Measurements from ENCODE around the gene DBNL. TPM values are rescaled to one million over a fixed set of nuclear protein-coding genes. Genes with fewer than 3 reads are reported as not detected.

The DBNL gene
- polyA plus RNA-seq, 1 donor from 2014 or later, result 124 TPM

- Histone ChIP-seq H3K9me3 (ENCODE audit: low read length) (peaks cover 6% of the 10 kb centered on the region), H4K20me1 (ENCODE audit: insufficient read depth) (no peaks in the 10 kb centered on the region), H3K36me3 (ENCODE audit: insufficient read depth, low read length) (peaks cover 9% of the 10 kb centered on the region)
These were observed 15.8 kb downstream of the DBNL start for GRCh38 chr7:44060091-44060947.

More at GRCh38 chr7:44060091-44060947, 15.8 kb downstream of the DBNL start:
- Histone ChIP-seq H3K27me3 (ENCODE audit: insufficient read depth, low read depth, low read length) (no peaks in the 10 kb centered on the region), H3K9me2 (ENCODE audit: insufficient read depth, low read length) (no peaks in the 10 kb centered on the region), H3F3A (ENCODE audit: insufficient read depth, low read length, poor library complexity, severe bottlenecking) (no peaks in the 10 kb centered on the region), H2AFZ (ENCODE audit: low read depth, low read length) (no peak overlapping the region), H3K27ac (ENCODE audit: low read length) (no peak overlapping the region), H3K79me2 (replicated peaks; ENCODE audit: insufficient read depth, low read length) (peaks cover 7% of the 10 kb centered on the region), H3K9ac (ENCODE audit: low read length) (no peak overlapping the region), H3K4me2 (ENCODE audit: low read length) (no peak overlapping the region), H3K4me3 (ENCODE audit: low read length) (no peak overlapping the region)
- TF ChIP-seq REST (IDR thresholded peaks at IDR 0.05; ENCODE audit: borderline replicate concordance) (no peak), MXI1 (conservative IDR thresholded peaks at IDR 0.05; ENCODE audit: poor library complexity, severe bottlenecking) (no peak), RAD21 (conservative IDR thresholded peaks at IDR 0.05) (no peak), SMC3 (conservative IDR thresholded peaks at IDR 0.05; ENCODE audit: poor library complexity) (no peak), POLR2AphosphoS5 (IDR thresholded peaks at IDR 0.05) (no peak), EZH2 (IDR thresholded peaks at IDR 0.05; ENCODE audit: borderline replicate concordance, insufficient read depth, low read length, poor library complexity, severe bottlenecking) (no peak), CTCF (IDR thresholded peaks at IDR 0.05; ENCODE audit: poor library complexity, severe bottlenecking) (no peak)

Data from neural cell (in vitro differentiated cells).